ENCODE data around the gene PGR.

Gene PGR

DNA sequence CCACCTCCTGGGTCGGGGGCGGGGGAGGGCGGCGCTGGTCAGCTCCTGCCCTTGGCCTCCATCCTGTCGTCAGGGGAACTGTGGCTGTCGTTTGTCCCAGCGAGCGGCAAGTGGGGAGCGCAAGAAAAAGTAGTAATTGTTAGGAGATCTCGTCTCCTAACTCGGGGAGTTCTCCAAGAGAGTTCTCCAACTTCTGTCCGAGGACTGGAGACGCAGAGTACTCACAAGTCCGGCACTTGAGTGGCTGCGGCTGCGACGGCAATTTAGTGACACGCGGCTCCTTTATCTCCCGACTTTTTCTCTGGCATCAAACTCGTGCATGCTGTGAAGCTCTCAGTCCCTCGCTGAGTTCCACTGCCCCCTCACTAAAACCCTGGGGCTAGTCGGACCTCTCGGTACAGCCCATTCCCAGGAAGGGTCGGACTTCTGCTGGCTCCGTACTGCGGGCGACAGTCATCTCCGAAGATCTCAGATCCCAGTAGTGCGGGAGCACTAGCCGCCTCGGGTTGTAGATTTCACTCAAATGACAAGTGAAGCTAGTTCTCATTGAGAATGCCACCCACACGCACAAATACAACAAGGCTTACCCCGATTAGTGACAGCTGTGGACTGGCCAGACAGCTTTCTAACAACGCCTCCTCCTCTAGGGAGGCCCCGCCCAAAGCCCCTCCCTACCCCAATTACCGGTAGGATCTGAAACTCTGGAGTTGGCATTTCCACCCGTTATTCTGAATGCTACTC, at the start of gene PGR:
TSS of gene PGR (minus strand) at position 611 of the 741 bp plus-strand sequence. CDS start 743 bp downstream, outside the sequence.
- DNase-seq, result peak; percentile 4

GRCh38 chr11:101176381-101176780, 46.8 kb upstream of the PGR start:
- DNase-seq, result no peak

- DNase-seq, result no peak
These were observed 40.3 kb upstream of the PGR start for GRCh38 chr11:101169944-101170343.

- no peak for DNase-seq
These were observed 36.4 kb upstream of the PGR start for GRCh38 chr11:101166038-101166437.

DNA sequence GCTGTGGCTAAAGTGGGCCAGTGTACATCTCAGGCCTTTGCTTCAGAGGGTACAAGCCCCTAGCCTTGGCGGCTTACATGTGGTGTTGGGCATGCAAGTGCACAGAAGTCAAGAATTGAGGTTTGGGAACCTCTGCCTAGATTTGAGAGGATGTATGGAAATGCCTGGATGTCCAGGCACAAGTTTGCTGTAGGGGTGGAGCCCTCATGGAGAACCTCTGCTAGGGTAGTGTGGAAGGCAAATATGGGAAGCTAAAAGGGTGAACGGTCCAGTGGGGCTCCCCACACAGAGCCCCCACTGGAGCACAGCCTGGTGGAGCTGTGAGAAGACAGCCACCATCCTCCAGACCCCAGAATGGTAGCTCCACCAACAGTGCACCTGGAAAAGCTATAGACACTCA, 28.5 kb upstream of the PGR start:
- no peak for DNase-seq

DNA sequence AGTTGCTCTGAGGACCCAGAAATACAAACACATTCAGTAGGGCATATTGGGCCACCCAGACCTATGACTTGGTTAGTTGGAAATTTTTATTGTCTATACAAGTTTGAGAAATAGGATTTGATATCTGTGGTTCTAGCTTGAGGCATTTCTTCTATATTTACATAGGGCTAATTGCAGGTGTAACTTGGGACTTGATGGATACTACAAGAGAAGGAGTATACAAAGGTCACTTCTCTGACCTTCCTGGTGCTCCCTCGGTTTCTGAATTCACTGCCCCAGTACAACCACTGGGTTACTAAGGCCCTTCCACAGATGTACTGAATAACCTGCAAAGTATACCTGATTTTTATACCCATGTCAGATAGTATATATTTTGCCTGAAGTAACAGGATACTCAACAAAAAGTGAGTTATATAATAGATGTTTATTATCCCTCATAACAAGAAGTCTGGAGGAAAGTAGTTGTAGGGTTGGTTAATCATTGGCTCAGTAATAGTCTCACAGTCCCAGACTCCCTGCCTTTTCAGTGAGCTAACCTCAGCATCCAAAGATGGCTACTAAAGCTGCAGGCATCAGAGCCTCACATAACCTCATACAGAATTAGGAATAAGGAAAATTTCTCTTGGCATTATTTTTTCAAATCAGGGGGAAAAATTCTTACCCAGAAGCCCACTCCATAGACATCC, 8.8 kb upstream of the PGR start:
- no peak for DNase-seq

DNA sequence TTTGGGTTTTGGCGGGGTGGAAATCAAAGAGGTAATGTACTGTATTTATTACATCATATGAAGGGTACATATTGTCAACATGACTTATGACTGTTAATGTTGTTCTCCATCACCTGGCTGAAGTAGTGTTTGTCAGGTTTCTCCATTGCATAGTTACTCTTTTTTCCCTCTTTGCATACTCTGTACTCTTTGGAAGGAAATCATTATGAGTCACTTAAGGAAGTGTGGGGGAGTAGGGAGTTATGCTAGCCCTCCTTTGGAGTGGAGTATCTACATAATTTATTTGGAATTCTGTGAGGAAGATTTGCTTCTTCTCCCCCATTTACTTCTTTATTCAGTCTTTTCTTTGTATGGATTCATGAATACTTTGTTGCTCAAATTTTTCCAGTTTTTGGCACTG, 3.6 kb upstream of the PGR start:
- no peak for DNase-seq

DNA sequence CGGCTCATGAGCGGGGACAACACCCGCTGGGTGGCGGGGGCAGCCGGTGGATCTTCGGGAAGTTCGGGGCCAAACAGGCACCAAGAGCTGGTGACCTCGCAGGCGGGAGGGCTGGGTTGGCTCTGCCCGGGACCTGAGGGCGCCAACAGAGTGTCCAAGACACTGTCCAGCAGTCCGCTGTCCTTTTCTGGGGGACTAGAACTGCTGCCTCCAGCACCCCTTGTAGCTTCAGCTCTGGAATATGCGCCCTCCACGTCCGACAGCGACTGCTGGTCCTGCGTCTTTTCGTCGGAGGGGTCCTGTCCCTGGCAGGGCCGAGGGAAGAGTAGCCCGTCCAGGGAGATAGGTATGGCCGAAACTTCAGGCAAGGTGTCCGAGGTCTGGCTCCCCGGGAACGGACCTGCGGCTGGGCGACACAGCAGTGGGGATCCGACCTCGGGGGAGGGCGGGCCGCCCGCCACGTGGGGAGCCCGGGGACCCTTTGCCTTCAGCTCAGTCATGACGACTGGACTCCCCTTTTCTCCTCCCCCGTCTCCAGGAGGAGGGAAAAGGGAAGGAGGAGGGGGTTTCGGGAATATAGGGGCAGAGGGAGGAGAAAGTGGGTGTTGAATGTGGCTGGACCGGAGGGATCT, 926 bp downstream of the PGR start:
- DNase-seq, result no peak

- peak; percentile 20 for DNase-seq
These were observed 1.7 kb downstream of the PGR start for GRCh38 chr11:101127699-101128570.

GRCh38 chr11:101127197-101127698, 2.4 kb downstream of the PGR start:
- peak; percentile 2 for DNase-seq

DNA sequence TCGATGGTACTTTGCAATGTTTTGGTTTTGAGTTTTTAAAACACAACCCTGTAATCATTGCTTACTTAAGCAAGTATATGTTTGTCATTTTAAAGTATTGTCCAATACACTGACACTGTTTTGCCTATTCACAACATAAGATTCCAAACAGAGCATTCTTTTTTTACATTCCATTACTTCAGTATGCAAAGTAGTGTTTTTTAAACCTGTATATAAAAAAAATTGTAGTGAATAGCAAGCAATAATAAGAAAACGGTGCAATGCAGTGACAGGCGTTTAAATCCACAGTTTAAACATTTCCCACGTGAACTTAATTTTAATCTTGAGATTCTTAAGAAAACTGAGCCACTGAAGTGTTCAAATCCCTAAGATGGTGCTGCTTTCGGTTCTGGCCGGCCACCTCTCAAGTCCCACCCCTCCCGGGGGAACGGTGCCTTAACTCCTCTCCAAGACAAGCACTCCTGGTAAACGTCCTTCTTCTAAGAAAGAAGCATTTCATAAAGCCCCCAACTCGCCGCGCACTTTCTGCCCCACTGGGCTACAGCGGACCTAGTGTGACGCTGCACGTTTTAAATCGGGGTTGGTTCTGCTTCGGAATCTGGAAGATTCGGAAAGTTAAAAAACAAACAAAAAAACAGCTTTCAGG, 2.9 kb downstream of the PGR start:
- peak; percentile 1 for DNase-seq

GRCh38 chr11:101115671-101116160, 13.9 kb downstream of the PGR start:
- no peak for DNase-seq

- no peak for DNase-seq
These were observed 16.1 kb downstream of the PGR start for GRCh38 chr11:101113540-101113939.

- no peak for DNase-seq
These were observed 24.9 kb downstream of the PGR start for GRCh38 chr11:101104716-101105115.

- no peak for DNase-seq
These were observed 26.2 kb downstream of the PGR start for GRCh38 chr11:101103433-101103832.

DNA sequence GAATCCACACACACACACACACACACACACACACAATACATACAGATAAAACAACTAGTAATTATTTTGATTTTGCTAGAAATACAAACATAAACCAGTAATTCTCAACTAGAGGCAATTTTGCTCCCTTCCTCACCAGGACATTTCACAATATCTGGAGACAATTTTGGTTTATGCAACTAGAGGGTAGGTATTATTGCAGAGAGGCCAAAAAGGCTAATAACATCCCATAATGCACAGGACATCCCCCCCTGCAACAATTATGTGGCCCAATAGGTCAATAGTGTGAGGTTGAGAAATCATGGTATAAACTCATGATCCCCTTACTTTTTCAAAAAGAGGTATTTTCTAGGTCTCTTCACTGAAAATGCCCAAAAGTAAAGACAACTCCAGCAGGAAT, 29.0 kb downstream of the PGR start:
- no peak for DNase-seq

DNA sequence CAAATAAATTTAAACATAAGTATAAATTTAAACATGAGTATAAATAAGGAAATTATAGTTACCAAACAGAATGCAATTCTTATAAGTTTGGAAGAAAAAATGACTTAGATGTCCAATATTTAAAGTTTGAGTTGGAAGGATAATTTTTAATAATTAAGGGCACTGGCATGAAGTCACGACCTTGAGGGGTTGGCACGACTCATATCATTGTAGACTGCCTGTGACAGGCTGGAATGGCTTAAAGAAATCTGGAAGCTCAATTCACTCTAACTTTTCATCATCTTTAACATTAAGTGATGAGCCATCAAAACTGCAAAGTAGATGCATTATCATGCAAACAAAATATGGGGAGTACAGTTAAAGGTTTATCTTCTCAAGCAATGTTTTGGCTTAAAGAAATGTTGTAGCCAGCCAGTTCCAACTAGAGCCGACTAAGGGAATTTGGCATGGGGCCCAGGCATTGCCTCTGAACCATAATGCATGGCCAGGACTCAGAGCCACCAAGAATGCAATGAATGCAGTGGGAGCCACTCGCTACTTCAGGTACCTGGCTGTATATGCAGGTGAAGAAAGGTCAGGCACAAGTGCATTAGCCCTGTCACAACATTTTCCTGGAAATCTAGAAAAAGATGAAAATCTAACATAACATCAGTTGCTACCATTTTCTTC, 33.4 kb downstream of the PGR start:
- DNase-seq, result no peak

DNA sequence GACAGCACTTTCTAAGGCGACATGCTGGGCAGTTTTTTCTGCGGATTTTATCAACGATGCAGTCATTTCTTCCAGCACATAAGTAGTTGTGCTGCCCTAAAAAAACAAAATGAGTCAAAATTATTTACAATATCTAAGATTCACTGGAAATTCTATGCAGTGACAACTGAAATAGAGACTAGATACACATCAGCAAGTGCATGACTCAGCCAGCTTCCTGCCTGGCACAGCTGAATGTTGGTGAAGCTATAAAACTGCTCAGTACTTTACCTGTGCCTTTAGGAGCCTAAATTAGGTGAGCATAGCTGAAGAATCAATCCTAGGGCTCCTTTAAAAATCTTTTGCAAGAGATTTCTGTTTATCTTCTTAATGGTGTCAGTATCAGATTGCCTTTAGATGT, 37.8 kb downstream of the PGR start:
- DNase-seq, result no peak

DNA sequence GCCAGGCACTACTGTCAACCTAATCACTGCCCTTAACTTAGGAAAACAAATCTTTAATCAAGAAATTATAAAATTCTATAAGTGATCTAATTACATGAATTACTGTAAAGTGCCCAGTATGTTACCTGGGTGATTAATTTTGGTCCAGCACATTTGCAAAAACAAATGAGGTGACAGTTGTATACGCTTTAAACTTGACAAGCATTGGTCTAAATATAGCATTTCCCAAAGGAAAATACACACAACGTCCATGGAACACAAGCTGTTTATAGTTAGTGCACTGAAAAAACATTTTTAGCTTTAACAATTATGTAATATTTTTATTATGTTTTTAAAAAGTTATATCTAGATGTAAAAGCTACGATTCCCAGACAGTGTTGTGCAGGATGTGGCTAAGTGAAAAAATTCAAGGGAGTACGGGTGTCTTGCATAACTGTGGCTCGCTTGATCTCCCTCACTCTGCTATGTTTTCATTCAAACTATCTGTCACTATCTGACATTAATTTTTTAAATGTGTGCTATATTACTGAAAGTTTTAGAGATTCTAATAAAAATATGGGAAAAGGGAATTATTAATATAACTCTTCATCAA, 38.8 kb downstream of the PGR start:
- no peak for DNase-seq

DNA sequence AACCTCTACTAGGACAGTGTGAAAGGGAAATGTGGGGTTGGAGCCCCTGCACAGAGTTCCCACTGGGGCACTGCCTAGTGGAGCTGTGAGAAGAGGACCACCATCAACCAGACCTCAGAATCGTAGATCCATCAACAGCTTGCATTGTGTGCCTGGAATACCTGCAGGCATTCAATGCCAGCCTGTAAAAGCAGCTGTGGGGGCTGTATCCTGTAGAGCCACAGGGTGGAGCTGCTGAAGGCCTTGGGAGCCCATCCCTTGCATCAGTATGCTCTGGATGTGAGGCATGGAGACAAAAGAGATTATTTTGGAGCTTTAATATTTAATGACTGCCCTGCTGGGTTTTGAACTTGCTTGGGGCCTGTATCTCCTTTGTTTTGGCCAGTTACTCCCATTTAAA, 46.3 kb downstream of the PGR start:
- DNase-seq, result no peak

- no peak for DNase-seq
These were observed 46.8 kb downstream of the PGR start for GRCh38 chr11:101082813-101083212.

Measured in hematopoietic multipotent progenitor cell treated with erythropoietin and hydrocortisone succinate and interleukin-3 and kit ligand, for 4 days (in vitro differentiated cells).